GM23338 (cell line): ENCODE data around the gene DNAAF8. TPM values are rescaled to one million over a fixed set of nuclear protein-coding genes. Genes with fewer than 3 reads are reported as not detected.

Experiments
- ATAC-seq: fragments of 200-7000 bp; cut with Tn5 transposase; 3 replicates; pipeline ENCODE4 v1.9.1; 2020
- DNase-seq: peaks from one replicate; pipeline ENCODE4 v3.0.0-alpha.2; 2015; ENCODE audit warnings: low spot score
- H2AFZ ChIP-seq: fragments of 200-600 bp; sonication (generic); 2 replicates; pipeline ENCODE4 v1.8.0; 2016; ENCODE audit warnings: antibody characterized with exemption, mild to moderate bottlenecking, moderate library complexity
- H3F3A ChIP-seq: fragments of 200-600 bp; sonication (generic); replicated peaks from 2 replicates; pipeline ENCODE4 v1.8.0; 2017; ENCODE audit warnings: antibody characterized with exemption, mixed run types, low read depth
- H3K27ac ChIP-seq: fragments of 200-600 bp; sonication (generic); 2 replicates; pipeline ENCODE4 v1.6.1; 2016; ENCODE audit warnings: low read depth
- H3K27me3 ChIP-seq: fragments of 200-600 bp; sonication (generic); 2 replicates; pipeline ENCODE4 v1.8.0; 2016; ENCODE audit warnings: mild to moderate bottlenecking, mixed run types, moderate library complexity; ENCODE audit not compliant: insufficient read depth
- H3K36me3 ChIP-seq: fragments of 200-600 bp; sonication (generic); 2 replicates; pipeline ENCODE4 v1.8.0; 2016; ENCODE audit warnings: mild to moderate bottlenecking; ENCODE audit not compliant: insufficient read depth
- H3K4me1 ChIP-seq: fragments of 200-600 bp; sonication (generic); 2 replicates; pipeline ENCODE4 v1.8.0; 2016; ENCODE audit warnings: mild to moderate bottlenecking, moderate library complexity; ENCODE audit not compliant: insufficient read depth
- H3K4me2 ChIP-seq: fragments of 200-600 bp; sonication (generic); 2 replicates; pipeline ENCODE4 v1.7.1; 2017; ENCODE audit warnings: mixed run types
- H3K4me3 ChIP-seq: fragments of 200-600 bp; sonication (generic); 2 replicates; pipeline ENCODE4 v1.6.1; 2016; ENCODE audit warnings: mixed run types
- H3K79me2 ChIP-seq: fragments of 200-600 bp; sonication (generic); replicated peaks from 2 replicates; pipeline ENCODE4 v1.8.0; 2017; ENCODE audit warnings: mild to moderate bottlenecking; ENCODE audit not compliant: insufficient read depth
- H3K9me2 ChIP-seq: fragments of 200-600 bp; sonication (generic); 2 replicates; pipeline ENCODE4 v1.8.0; 2017; ENCODE audit not compliant: insufficient read depth
- H4K20me1 ChIP-seq: fragments of 200-600 bp; sonication (generic); replicated peaks from 2 replicates; pipeline ENCODE4 v1.8.0; 2017; ENCODE audit warnings: mild to moderate bottlenecking; ENCODE audit not compliant: insufficient read depth
- H3K27ac Mint-ChIP-seq: 2 replicates; pipeline ENCODE4 v1.8.0; 2020; ENCODE audit warnings: inconsistent platforms, mild to moderate bottlenecking, moderate library complexity, mixed read lengths
- H3K27me3 Mint-ChIP-seq: 3 replicates; pipeline ENCODE4 v1.8.0; 2022; ENCODE audit warnings: low read depth, mild to moderate bottlenecking, moderate library complexity, mixed read lengths, inconsistent platforms; ENCODE audit not compliant: insufficient read depth, poor library complexity
- H3K36me3 Mint-ChIP-seq: 3 replicates; pipeline ENCODE4 v1.8.0; 2021; ENCODE audit warnings: low read depth, mild to moderate bottlenecking, inconsistent platforms, moderate library complexity, mixed read lengths
- H3K4me1 Mint-ChIP-seq: 3 replicates; pipeline ENCODE4 v1.8.0; 2020; ENCODE audit warnings: mild to moderate bottlenecking, inconsistent platforms, mixed read lengths
- H3K4me3 Mint-ChIP-seq: 3 replicates; pipeline ENCODE4 v1.8.0; 2021; ENCODE audit warnings: moderate library complexity, mild to moderate bottlenecking, inconsistent platforms, mixed read lengths
- H3K9me3 Mint-ChIP-seq: 3 replicates; pipeline ENCODE4 v1.8.0; 2020; ENCODE audit warnings: moderate library complexity, mild to moderate bottlenecking, inconsistent platforms, mixed read lengths
- CREB1 ChIP-seq: fragments of 250-450 bp; sonication (Bioruptor Pico); IDR thresholded peaks from 2 replicates; pipeline ENCODE4 v1.5.0; 2020; ENCODE audit warnings: low read depth, mild to moderate bottlenecking, moderate library complexity
- EZH2 ChIP-seq: fragments of 200-600 bp; sonication (generic); IDR thresholded peaks from one replicate; pipeline ENCODE4 v1.8.0; 2017; ENCODE audit warnings: antibody characterized with exemption, mild to moderate bottlenecking, low read depth; ENCODE audit not compliant: unreplicated experiment
- JUNB ChIP-seq: IDR thresholded peaks from one replicate; pipeline ENCODE4 v1.6.1; 2016; ENCODE audit warnings: antibody characterized with exemption; ENCODE audit not compliant: unreplicated experiment
- ZNF114 ChIP-seq: fragments of 250-450 bp; sonication (Bioruptor Pico); IDR thresholded peaks from 2 replicates; pipeline ENCODE4 v1.5.0; 2020; ENCODE audit warnings: mild to moderate bottlenecking, moderate library complexity
- ZNF331 ChIP-seq: fragments of 250-450 bp; sonication (Bioruptor Pico); IDR thresholded peaks from 2 replicates; pipeline ENCODE4 v1.5.0; 2020; ENCODE audit warnings: low read depth, mild to moderate bottlenecking, moderate library complexity
- polyA plus RNA-seq: library from polyadenylated mRNA; unstranded; fragments of >200 nt; fragmentation: Nextera tagmentation; extraction: Ambion mirVana; gene quantifications from 2 replicates; pipeline ENCODE4 v1.2.1, GENCODE V29; 2016
- total RNA-seq: library from RNA; depleted of rRNA; stranded (reverse); fragments of >200 nt; shearing (Covaris generic); gene quantifications from 2 replicates; pipeline ENCODE4 v1.2.3, GENCODE V29; 2014
- TF ChIP-seq, protein P1 (sequence below): fragments of 250-450 bp; sonication (Bioruptor Pico); IDR thresholded peaks from 2 replicates; pipeline ENCODE4 v1.5.0; 2020; ENCODE audit warnings: mild to moderate bottlenecking, moderate library complexity
- TF ChIP-seq, protein P2 (sequence below): IDR thresholded peaks from 2 replicates; pipeline ENCODE4 v1.6.1; 2016; ENCODE audit warnings: antibody characterized with exemption

DNAAF8 gene
- total and polyA plus RNA-seq, 2 experiments from 2014 or later, result 0.34 to 1.3 TPM

DNA sequence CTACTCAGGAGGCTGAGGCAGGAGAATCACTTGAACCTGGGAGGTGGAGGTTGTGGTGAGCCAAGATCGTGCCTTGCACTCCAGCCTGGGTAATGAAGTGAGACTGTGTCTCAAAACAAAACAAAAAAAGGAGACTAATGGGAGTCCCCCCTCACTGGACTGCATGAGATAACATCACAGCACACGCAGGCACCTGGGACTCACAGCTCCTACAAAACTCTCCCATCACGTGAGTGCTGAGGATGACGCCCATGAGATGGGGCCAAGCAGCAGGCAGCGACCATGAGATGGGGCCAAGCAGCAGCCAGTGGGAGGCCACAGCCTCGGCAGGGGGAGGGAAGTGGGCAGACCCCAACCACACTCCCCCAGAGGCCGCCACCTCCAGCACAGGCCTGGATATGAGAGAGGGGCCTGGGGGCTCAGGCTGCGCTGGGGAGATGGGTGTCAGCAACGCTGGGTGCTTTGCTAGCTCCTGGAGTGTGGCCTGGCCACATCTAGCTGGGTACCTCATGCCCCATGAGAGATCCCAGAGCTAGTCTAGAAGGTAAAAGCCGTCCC, 15.4 kb downstream of the DNAAF8 start (continued):
- TF ChIP-seq, protein P1, sequence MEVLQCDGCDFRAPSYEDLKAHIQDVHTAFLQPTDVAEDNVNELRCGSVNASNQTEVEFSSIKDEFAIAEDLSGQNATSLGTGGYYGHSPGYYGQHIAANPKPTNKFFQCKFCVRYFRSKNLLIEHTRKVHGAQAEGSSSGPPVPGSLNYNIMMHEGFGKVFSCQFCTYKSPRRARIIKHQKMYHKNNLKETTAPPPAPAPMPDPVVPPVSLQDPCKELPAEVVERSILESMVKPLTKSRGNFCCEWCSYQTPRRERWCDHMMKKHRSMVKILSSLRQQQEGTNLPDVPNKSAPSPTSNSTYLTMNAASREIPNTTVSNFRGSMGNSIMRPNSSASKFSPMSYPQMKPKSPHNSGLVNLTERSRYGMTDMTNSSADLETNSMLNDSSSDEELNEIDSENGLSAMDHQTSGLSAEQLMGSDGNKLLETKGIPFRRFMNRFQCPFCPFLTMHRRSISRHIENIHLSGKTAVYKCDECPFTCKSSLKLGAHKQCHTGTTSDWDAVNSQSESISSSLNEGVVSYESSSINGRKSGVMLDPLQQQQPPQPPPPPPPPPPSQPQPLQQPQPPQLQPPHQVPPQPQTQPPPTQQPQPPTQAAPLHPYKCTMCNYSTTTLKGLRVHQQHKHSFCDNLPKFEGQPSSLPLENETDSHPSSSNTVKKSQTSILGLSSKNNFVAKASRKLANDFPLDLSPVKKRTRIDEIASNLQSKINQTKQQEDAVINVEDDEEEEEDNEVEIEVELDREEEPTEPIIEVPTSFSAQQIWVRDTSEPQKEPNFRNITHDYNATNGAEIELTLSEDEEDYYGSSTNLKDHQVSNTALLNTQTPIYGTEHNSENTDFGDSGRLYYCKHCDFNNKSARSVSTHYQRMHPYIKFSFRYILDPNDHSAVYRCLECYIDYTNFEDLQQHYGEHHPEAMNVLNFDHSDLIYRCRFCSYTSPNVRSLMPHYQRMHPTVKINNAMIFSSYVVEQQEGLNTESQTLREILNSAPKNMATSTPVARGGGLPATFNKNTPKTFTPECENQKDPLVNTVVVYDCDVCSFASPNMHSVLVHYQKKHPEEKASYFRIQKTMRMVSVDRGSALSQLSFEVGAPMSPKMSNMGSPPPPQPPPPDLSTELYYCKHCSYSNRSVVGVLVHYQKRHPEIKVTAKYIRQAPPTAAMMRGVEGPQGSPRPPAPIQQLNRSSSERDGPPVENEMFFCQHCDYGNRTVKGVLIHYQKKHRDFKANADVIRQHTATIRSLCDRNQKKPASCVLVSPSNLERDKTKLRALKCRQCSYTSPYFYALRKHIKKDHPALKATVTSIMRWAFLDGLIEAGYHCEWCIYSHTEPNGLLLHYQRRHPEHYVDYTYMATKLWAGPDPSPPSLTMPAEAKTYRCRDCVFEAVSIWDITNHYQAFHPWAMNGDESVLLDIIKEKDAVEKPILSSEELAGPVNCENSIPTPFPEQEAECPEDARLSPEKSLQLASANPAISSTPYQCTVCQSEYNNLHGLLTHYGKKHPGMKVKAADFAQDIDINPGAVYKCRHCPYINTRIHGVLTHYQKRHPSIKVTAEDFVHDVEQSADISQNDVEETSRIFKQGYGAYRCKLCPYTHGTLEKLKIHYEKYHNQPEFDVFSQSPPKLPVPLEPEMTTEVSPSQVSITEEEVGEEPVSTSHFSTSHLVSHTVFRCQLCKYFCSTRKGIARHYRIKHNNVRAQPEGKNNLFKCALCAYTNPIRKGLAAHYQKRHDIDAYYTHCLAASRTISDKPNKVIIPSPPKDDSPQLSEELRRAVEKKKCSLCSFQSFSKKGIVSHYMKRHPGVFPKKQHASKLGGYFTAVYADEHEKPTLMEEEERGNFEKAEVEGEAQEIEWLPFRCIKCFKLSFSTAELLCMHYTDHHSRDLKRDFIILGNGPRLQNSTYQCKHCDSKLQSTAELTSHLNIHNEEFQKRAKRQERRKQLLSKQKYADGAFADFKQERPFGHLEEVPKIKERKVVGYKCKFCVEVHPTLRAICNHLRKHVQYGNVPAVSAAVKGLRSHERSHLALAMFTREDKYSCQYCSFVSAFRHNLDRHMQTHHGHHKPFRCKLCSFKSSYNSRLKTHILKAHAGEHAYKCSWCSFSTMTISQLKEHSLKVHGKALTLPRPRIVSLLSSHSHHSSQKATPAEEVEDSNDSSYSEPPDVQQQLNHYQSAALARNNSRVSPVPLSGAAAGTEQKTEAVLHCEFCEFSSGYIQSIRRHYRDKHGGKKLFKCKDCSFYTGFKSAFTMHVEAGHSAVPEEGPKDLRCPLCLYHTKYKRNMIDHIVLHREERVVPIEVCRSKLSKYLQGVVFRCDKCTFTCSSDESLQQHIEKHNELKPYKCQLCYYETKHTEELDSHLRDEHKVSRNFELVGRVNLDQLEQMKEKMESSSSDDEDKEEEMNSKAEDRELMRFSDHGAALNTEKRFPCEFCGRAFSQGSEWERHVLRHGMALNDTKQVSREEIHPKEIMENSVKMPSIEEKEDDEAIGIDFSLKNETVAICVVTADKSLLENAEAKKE, result no peak
- no peak for TF ChIP-seq CREB1 (CRISPR knock-in tag)
- TF ChIP-seq ZNF331 (CRISPR knock-in tag), result no peak
- no peak for TF ChIP-seq JUNB
- TF ChIP-seq, protein P2, sequence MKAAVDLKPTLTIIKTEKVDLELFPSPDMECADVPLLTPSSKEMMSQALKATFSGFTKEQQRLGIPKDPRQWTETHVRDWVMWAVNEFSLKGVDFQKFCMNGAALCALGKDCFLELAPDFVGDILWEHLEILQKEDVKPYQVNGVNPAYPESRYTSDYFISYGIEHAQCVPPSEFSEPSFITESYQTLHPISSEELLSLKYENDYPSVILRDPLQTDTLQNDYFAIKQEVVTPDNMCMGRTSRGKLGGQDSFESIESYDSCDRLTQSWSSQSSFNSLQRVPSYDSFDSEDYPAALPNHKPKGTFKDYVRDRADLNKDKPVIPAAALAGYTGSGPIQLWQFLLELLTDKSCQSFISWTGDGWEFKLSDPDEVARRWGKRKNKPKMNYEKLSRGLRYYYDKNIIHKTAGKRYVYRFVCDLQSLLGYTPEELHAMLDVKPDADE, result no peak

DNA sequence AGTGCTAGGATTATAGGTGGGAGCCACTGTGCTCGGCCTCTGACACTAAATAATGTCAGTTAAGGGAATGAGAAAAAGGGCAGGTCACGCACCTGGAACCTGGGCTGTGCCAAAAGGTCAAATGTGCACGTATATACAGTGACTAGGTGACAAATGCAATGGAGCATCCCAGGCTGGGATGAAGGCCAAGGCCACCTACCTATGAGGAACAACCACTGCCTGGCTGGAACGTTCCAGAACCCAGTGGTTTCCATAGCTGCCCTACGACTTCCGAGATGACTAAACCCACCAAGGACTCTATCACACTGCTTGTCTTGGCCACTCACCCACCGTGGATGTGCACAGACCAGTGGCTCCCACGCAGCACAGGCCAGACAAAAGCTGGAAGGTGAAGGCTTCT, 16.6 kb downstream of the DNAAF8 start:
- no peaks in the 10 kb centered on the region for H3F3A ChIP-seq
- H3K4me1 ChIP-seq, result no peaks in the 10 kb centered on the region
- H3K27me3 ChIP-seq, result no peaks in the 10 kb centered on the region
- H3K4me1 Mint-ChIP-seq, result peaks cover 2% of the 10 kb centered on the region; the same call in 1 of the 3 replicates
- DNase-seq (no peak), ATAC-seq (no peak)
- H3K27ac ChIP-seq, result no peak overlapping the region
- H3K27me3 Mint-ChIP-seq, result peaks cover 5% of the 10 kb centered on the region
- no peak overlapping the region for H3K27ac Mint-ChIP-seq
- no peak overlapping the region for H3K4me3 Mint-ChIP-seq
- H4K20me1 ChIP-seq, result no peaks in the 10 kb centered on the region; the same call in 1 of the 2 replicates
- no peak overlapping the region for H3K4me2 ChIP-seq
- H3K4me3 ChIP-seq, result no peak overlapping the region
- peaks cover 32% of the 10 kb centered on the region for H3K36me3 Mint-ChIP-seq
- H3K79me2 ChIP-seq, result no peaks in the 10 kb centered on the region
- H3K9me3 Mint-ChIP-seq, result peaks cover 6% of the 10 kb centered on the region; the same call in 2 of the 3 replicates
- H2AFZ ChIP-seq, result no peak overlapping the region
- peaks cover 11% of the 10 kb centered on the region; the same call in 1 of the 2 replicates for H3K36me3 ChIP-seq
- H3K9me2 ChIP-seq, result no peaks in the 10 kb centered on the region
- TF ChIP-seq, protein P1, result no peak
- TF ChIP-seq EZH2, result no peak
- TF ChIP-seq CREB1 (CRISPR knock-in tag), result no peak
- TF ChIP-seq ZNF114 (CRISPR knock-in tag), result no peak
